ENCODE data around the gene ACO2.

Gene ACO2

DNA sequence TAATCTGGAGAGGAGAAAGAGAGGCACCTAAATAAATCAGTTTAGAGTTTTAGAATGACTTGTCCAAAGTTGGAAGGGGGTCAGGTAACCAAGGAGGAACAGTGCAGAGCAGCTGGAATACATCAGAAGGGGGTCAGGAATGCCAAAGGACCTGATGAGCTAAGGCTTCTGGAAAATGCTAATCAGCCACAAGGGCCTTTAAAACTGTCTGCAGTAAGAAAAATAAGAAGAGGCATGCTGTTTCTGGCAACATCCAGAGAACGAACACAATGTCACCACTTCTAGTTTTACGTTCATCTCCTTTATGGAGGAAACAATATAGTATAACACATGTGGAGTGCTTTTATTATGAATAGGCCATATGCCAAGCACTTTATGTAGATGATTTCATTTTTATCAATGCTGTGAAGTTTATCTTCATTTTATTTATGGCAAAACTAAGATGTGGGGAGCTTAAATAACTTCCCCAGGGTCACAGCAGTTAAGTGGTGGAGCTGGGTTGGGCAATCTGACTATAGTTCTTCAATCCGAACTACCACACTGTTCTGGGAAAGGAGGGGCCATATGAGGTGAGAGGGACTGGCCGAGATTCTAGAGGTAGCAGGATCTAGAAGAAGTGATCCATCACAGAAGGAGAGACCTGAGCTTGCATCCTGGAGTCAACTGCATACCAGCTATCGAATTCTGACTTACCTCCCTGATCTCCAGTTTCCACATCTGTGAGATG lies 22.6 kb downstream of the ACO2 start:
- DNase-seq: no peak

- no peak for DNase-seq
These were observed 29.5 kb downstream of the ACO2 start for GRCh38 chr22:41498303-41498835.

DNA sequence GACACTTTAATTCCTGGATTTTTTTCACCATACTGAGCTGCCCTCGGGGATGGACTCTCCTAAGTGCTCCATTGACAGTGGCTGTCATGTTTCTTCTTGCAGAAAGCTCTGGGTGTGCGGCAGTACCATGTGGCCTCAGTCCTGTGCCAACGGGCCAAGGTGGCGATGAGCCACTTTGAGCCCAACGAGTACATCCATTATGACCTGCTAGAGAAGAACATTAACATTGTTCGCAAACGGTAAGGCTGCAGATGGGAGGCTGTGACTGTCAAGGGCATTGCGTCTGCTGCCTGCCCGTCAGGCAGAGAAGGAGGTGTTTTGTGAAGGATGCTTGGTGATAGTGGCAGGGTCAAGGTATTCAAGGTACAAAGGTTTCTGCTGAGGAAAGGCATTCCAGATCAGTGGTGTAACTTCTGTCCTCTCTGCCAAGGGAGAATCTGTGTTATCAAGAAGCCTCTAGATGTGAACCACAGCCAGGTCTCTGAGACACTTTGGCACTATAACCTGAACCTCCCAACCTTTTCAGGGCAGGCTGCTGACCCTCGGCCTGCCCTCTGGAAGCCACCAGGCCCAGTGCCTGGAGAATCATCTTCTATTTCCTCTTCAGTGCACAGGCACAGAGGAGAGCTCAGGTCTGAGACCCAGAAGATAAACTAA lies 30.8 kb downstream of the ACO2 start:
- DNase-seq: no peak

DNA sequence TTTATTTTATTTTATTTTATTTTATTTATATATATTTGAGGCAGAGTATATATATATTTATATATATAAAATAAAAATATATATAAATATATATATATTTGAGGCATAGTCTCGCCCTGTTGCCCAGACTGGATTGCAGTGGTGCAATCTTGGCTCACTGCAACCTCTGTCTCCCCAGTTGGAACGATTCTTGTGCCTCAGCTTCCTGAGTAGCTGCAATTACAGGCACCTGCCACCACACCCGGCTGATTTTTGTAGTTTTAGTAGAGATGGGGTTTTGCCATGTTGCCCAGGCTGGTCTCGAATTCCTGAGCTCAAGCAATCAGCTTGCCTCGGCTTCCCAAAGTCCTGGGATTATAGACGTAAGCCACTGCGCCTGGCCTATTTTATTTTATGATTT lies 31.4 kb downstream of the ACO2 start:
- no peak for DNase-seq

- DNase-seq: no peak
These were observed 32.3 kb downstream of the ACO2 start for GRCh38 chr22:41501209-41501608.

DNA sequence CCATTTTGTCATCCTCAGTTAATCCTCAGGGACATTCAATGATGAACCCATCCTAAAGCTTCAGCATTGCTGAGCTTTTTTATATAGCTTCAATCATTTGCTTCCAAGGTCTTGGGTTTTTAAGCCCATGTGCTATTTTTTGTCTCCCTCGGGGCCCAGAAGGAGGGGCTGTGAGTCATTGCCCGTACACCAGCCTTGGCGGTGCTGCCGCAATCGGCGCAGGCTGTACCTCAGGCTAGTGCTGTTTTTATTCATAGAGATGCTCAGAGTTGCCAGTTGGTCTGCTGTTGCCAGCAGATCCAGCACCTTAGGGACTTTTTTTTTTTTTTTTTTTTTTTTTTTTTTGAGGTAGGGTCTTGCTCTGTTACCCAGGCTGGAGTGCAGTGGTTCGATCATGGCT lies 35.5 kb downstream of the ACO2 start:
- no peak for DNase-seq

- DNase-seq: no peak
These were observed 35.9 kb downstream of the ACO2 start for GRCh38 chr22:41504816-41505215.

- no peak for DNase-seq
These were observed 36.7 kb downstream of the ACO2 start for GRCh38 chr22:41505511-41506220.

- no peak for DNase-seq
These were observed 38.6 kb downstream of the ACO2 start for GRCh38 chr22:41507330-41508063.

DNA sequence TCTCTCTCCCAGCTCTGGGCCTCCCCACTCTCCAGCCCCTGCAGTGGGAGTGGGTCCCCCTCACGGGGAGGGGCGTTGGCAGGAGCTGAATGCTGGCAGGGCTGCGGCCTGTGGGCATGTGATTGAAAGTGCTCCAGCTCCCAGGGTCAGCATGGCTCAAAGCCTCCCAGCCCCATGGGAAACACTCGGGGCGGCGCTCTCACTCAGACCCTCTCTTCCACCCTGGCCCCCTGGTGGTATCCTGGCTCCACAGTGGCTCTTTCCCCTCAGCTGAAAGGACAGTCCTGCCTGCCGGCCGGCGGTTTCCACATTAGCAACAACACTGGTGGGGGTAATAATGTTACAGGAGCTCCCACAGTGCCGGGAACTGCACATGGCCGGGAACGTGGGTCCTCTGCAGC lies 39.9 kb downstream of the ACO2 start:
- no peak for DNase-seq

- peak; percentile 70 for DNase-seq
These were observed 42.6 kb downstream of the ACO2 start for GRCh38 chr22:41511521-41511968.

DNA sequence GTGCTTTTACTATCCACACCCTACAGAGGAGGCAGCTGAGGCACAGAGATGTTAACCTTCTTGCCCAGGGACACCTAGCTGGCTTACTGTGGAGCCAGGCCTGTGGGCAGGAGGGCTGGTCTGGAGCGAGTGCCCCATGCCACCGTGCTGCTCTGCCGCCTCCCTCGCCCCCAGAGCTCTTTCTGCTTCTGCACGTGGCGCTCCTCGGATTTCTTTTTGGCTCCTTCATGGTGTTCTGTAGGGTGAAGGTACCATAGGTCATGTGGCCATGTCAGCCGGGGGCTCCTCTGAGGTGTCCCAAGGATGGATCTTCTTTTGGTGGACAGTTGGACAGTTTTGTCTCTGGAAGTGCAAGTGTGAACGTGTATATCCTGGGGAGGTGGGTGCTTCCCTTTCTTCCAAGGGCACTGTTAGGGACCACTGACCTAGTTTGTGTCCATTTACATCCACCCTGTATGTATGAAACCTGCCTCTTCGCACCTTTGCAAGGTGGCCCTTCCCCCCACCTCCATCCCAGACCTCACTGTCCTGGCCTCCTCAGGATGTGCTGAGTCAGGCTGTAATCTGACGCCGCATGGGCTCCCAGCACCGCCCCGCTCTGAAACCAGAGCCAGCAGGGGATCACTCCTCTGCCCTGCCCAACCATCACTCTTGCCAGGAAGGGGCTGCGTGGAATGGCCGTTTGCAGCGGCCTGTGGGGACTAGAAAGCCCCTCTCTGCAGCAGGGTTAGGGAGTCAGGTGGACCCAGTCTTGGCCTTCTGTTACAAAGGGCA lies 43.7 kb downstream of the ACO2 start:
- peak; percentile 88 for DNase-seq

GRCh38 chr22:41513391-41513790 lies 44.5 kb downstream of the ACO2 start:
- DNase-seq: no peak

GRCh38 chr22:41516462-41516861 lies 47.5 kb downstream of the ACO2 start:
- DNase-seq: no peak

- peak; percentile 65 for DNase-seq
These were observed 48.5 kb downstream of the ACO2 start for GRCh38 chr22:41517172-41518047.

DNA sequence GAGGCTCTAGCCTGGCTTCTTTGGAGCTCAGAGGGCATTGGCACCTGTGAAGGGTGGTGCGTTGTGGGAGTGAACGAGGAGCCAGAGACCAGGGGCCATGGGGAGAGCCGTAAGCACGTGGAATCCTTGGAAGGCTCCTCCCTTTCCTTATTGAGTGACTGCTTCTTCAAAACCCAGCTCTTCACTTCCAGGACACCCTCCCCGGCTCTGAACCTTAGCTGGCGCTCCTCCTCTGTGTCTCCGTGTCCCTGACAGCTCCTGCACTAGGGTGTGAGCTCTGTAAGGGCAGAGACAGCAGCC lies 49.1 kb downstream of the ACO2 start:
- no peak for DNase-seq

- DNase-seq: no peak
These were observed 52.2 kb downstream of the ACO2 start for GRCh38 chr22:41521126-41521525.

DNA sequence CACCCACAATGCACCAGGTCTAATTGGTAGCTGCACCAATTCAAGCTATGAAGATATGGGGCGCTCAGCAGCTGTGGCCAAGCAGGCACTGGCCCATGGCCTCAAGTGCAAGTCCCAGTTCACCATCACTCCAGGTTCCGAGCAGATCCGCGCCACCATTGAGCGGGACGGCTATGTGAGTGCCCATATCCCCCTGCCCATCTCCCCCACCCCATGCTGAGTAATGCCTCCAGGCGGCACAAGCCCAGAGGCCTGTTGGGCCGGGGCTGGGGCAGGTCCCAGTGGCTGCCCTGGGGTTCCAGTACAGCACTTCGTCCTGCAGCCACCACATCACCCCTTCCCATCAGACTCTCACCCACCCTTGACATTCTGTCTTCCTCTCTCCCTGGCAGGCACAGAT lies 53.9 kb downstream of the ACO2 start:
- no peak for DNase-seq

- no peak for DNase-seq
These were observed 54.7 kb downstream of the ACO2 start for GRCh38 chr22:41523464-41524221.

DNA sequence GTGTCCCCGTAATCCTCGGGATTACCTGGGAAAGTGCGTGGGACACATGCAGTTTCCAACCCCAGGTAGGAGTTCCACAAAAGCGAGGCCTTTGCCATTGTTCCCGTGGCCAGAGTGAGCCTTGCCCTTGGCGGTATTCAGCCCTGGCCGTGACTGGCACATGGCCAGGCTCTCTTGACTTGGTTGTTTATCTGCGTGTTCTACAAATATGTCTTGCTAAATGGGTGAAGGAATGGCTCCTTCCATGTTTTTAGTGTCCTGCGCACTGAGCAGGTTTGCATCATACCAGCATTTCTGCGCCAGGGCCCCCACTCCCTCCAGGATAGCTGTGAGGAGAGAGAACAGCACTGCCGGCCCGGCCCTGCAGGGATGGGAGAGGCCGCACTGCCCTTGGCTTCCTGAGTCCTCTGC lies 55.3 kb downstream of the ACO2 start:
- DNase-seq: no peak
